Right lobe of liver (tissue), 6 donors: ENCODE measurements around the gene NUP93. TPM values are rescaled to one million over a fixed set of nuclear protein-coding genes. Genes with fewer than 3 reads are reported as not detected.

Experiments
- ATAC-seq, 4 donors: fragments of 200-7000 bp; cut with Tn5 transposase; one replicate each; pipeline ENCODE4 v1.9.1; 2020; ENCODE audit warnings: mild to moderate bottlenecking in 4 of 4, moderate library complexity in 4 of 4
- DNase-seq, 3 donors: peaks; one replicate each; pipeline ENCODE4 v3.0.0-alpha.2; 2020
- H3K27ac ChIP-seq, 3 donors: fragments of 200-600 bp; one replicate each; pipeline ENCODE4 v1.8.0; 2022
- H3K27me3 ChIP-seq, 2 donors: fragments of 200-600 bp; one replicate each; pipeline ENCODE4 v1.8.0; 2022
- H3K36me3 ChIP-seq, 4 donors: fragments of 200-600 bp; sonication (generic) in 1 of 4; one replicate each; pipeline versions ENCODE4 v1.5.1 to v1.8.0; 2017 to 2022; ENCODE audit warnings: control low read depth in 1 of 4
- H3K4me1 ChIP-seq, 4 donors: fragments of 200-600 bp; sonication (generic) in 1 of 4; one replicate each; pipeline versions ENCODE4 v1.5.1 to v1.8.0; 2017 to 2022; ENCODE audit warnings: control low read depth in 1 of 4
- H3K4me3 ChIP-seq, 3 donors: fragments of 200-600 bp; one replicate each; pipeline ENCODE4 v1.8.0; 2022
- H3K9me3 ChIP-seq, 4 donors: fragments of 200-600 bp; sonication (generic) in 1 of 4; one replicate each; pipeline versions ENCODE4 v1.5.1 to v1.8.0; 2017 to 2022; ENCODE audit warnings: control low read depth in 1 of 4
- POLR2A ChIP-seq: fragments of 450-650 bp; IDR thresholded peaks from one replicate; pipeline ENCODE4 v1.6.1; 2017; ENCODE audit warnings: antibody characterized with exemption, mild to moderate bottlenecking
- WGBS: methylation state at CpG from one replicate; pipeline ENCODE4 v1.1.6; 2018; ENCODE audit warnings: low coverage, low lambda C conversion rate; ENCODE audit not compliant: insufficient coverage; ENCODE audit errors: missing lambda C conversion rate; 5-methylcytosine and 5-hydroxymethylcytosine counted together
- intact Hi-C, 2 donors: fragments of 100-400 bp; cut with DNase I; formaldehyde crosslinking; loops; one replicate each; pipeline versions ENCODE4 v1.11.2 to v1.14.1; 2022
- total RNA-seq, 6 experiments: library from RNA; depleted of rRNA in 2 of 6; stranded (reverse); fragments of >200 nt in 2 of 6; fragmentation: NEBNext Ultra II Directional in 3 of 6; extraction: Animal tissue kit (Norgen Biotek cat#: 25700) in 3 of 6; gene quantifications; one replicate each; pipeline versions ENCODE4 v1.1.0 to v1.2.4, GENCODE V29; 2016 to 2023
- TF ChIP-seq, protein P1 (sequence below), 4 donors: fragments of 200-600 bp in 3 of 4; fragments of 450-650 bp in 1 of 4; IDR thresholded peaks; one replicate each; pipeline versions ENCODE4 v1.5.1 to v1.8.0; 2016 to 2022; ENCODE audit warnings: antibody characterized with exemption in 4 of 4, mild to moderate bottlenecking in 2 of 4
- donor health status: DM: no; HTN: yes; CAD: no.
- donor health status: DM: no; HTN: no; CAD: no.
- donor health status: DM: no; HTN: no; CAD: no.
- donor health status: DM: no; HTN: yes; CAD: no.
- donor health status: DM: no; HTN: yes; CAD: no.

The NUP93 gene
- total RNA-seq, 6 experiments from 2014 or later, result 8.3 to 17.0 (median 12.8) TPM

GRCh38 chr16:56860226-56861020, 130.5 kb downstream of the NUP93 start:
- DNase-seq, result no peak
- H3K27ac ChIP-seq, result no peak overlapping the region
- WGBS, result 67% methylated on average over 5 of the region's 9 CpGs
- H3K27me3 ChIP-seq, result no peaks in the 10 kb centered on the region
- peaks cover 0 to 9% (median 0%) of the 10 kb centered on the region in 4 donors for H3K4me1 ChIP-seq
- TF ChIP-seq POLR2A, result no peak
- peak in 2 of 4 donors; percentile 8 to 25 for ATAC-seq
- intact Hi-C loops, result no loop called here
- no peak overlapping the region for H3K4me3 ChIP-seq
- no peaks in the 10 kb centered on the region for H3K36me3 ChIP-seq
- no peaks in the 10 kb centered on the region for H3K9me3 ChIP-seq

- H3K9me3 ChIP-seq, result no peaks in the 10 kb centered on the region
- H3K4me3 ChIP-seq, result no peak overlapping the region
- H3K27me3 ChIP-seq, result no peaks in the 10 kb centered on the region
- ATAC-seq, result no peak
- 43% methylated on average over 3 of the region's 3 CpGs for WGBS
- H3K4me1 ChIP-seq, result peaks cover 0 to 9% (median 0%) of the 10 kb centered on the region in 4 donors
- no peak overlapping the region for H3K27ac ChIP-seq
- TF ChIP-seq, protein P1, sequence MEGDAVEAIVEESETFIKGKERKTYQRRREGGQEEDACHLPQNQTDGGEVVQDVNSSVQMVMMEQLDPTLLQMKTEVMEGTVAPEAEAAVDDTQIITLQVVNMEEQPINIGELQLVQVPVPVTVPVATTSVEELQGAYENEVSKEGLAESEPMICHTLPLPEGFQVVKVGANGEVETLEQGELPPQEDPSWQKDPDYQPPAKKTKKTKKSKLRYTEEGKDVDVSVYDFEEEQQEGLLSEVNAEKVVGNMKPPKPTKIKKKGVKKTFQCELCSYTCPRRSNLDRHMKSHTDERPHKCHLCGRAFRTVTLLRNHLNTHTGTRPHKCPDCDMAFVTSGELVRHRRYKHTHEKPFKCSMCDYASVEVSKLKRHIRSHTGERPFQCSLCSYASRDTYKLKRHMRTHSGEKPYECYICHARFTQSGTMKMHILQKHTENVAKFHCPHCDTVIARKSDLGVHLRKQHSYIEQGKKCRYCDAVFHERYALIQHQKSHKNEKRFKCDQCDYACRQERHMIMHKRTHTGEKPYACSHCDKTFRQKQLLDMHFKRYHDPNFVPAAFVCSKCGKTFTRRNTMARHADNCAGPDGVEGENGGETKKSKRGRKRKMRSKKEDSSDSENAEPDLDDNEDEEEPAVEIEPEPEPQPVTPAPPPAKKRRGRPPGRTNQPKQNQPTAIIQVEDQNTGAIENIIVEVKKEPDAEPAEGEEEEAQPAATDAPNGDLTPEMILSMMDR (IDR thresholded peaks at IDR 0.05), result no peak
- TF ChIP-seq POLR2A, result no peak
- H3K36me3 ChIP-seq, result no peaks in the 10 kb centered on the region
- intact Hi-C loops, result no loop called here
- DNase-seq, result no peak
Measured at GRCh38 chr16:56861092-56861610, 131.2 kb downstream of the NUP93 start.

GRCh38 chr16:56861756-56862155, 131.8 kb downstream of the NUP93 start:
- Histone ChIP-seq H3K4me1 (peaks cover 0 to 6% (median 0%) of the 10 kb centered on the region in 4 donors), H3K27ac (no peak overlapping the region), H3K36me3 (no peaks in the 10 kb centered on the region), H3K4me3 (no peak overlapping the region), H3K27me3 (no peaks in the 10 kb centered on the region), H3K9me3 (no peaks in the 10 kb centered on the region)
- no peak for ATAC-seq
- 77% methylated on average over 5 of the region's 8 CpGs for WGBS
- TF ChIP-seq POLR2A, result no peak
- TF ChIP-seq, protein P1 (IDR thresholded peaks at IDR 0.05), result no peak
- no peak for DNase-seq
- intact Hi-C loops, result no loop called here

DNA sequence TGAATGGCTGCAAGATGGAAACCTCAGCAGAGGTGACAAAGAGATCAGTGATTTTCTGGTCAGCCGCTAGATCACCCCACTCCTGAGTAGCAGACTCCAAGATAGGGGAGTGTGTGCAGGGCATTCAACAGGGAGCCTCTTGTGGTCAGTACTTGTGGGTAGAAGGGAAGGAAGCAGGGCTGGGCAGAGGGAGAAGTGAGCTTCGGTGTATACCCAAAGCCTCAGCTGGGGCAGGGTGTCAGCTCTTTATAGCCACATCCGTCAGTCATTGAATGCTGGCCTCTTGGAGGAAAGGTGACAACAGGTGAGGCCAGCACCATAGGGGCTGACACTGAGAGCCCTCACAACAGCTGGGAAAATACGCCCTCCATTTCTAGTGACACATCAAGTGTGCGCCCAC, 132.8 kb downstream of the NUP93 start:
- ATAC-seq (peak in 3 of 4 donors; percentile 16 to 35 (median 18)), DNase-seq (no peak)
- WGBS, result 73% methylated on average over 4 of the region's 5 CpGs
- Histone ChIP-seq H3K27me3 (no peaks in the 10 kb centered on the region), H3K9me3 (no peaks in the 10 kb centered on the region), H3K4me1 (no peaks in the 10 kb centered on the region), H3K4me3 (no peak overlapping the region), H3K27ac (no peak overlapping the region), H3K36me3 (no peaks in the 10 kb centered on the region)
- intact Hi-C loops, result no loop called here
- TF ChIP-seq POLR2A, result no peak
- TF ChIP-seq, protein P1 (IDR thresholded peaks at IDR 0.05), result no peak

DNA sequence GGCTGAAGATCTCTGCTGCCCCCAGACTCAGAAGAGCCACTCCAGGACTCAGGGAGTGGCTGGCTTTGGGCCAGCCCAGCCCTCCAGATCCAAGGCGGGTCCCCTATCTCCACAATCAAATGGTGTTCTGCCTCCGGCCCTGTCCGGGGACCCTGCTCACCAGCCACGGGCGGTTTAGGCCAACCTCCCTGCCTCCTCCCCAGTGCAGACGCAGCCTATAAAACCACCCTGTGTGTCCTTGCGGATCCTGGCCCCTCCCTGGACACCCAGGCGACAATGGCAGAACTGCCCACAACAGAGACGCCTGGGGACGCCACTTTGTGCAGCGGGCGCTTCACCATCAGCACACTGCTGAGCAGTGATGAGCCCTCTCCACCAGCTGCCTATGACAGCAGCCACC, 135.0 kb downstream of the NUP93 start, which contains the start of gene SLC12A3:
Gene SLC12A3 (plus strand): TSS at position 248 of the 400 bp plus-strand sequence. CDS start 29 bp downstream, at position 277.
- DNase-seq (no peak), ATAC-seq (no peak)
- Histone ChIP-seq H3K27me3 (no peaks in the 10 kb centered on the region), H3K9me3 (no peaks in the 10 kb centered on the region), H3K4me3 (no peak within 1 kb of the TSS), H3K4me1 (no peaks in the 10 kb centered on the region), H3K36me3 (no peaks in the 10 kb centered on the region), H3K27ac (no peak within 1 kb of the TSS)
- intact Hi-C loops, result loop anchor here in 1 of 2 donors (5.0 kb wide), 1 partner anchor 87 kb away; no protein-coding TSS in a partner anchor
- TF ChIP-seq, protein P1 (IDR thresholded peaks at IDR 0.05), result no peak
- no peak for TF ChIP-seq POLR2A
- WGBS, result no CpG with 5 or more reads among the region's 12 CpGs
